B cell (primary cell): ENCODE results near the gene RMDN2. TPM values are rescaled to one million over a fixed set of nuclear protein-coding genes. Genes with fewer than 3 reads are reported as not detected.

Experiments
- ATAC-seq: fragments of 200-7000 bp; cut with Tn5 transposase; one replicate; pipeline ENCODE4 v1.10.0; 2021; ENCODE audit warnings: low read depth, mild to moderate bottlenecking, moderate number of reproducible peaks, moderate library complexity
- CTCF ChIA-PET: fragments of 350-600 bp; sonication (Branson Sonifier 250); formaldehyde crosslinking; loops from one replicate; lab custom pipeline; 2021; ENCODE audit warnings: antibody characterized with exemption, inconsistent platforms; lab: Charles Lee
- POLR2A ChIA-PET: fragments of 350-600 bp; sonication (Branson Sonifier 250); formaldehyde crosslinking; loops from one replicate; lab custom pipeline; 2021; ENCODE audit warnings: antibody characterized with exemption; lab: Charles Lee
- DNase-seq: peaks from one replicate; pipeline ENCODE4 v3.0.0; 2013
- H2AFZ ChIP-seq: 2 replicates; pipeline ENCODE4 v1.6.1; 2012; ENCODE audit warnings: mild to moderate bottlenecking, low read depth, low read length; ENCODE audit not compliant: insufficient read depth, poor library complexity, severe bottlenecking
- H3K27ac ChIP-seq, 2 donors: 1 replicate in 1 of 2; 2 replicates in 1 of 2; pipeline ENCODE4 v1.5.1; 2012 to 2013; ENCODE audit warnings: low read length in 2 of 2, mild to moderate bottlenecking in 2 of 2, moderate library complexity in 1 of 2
- H3K27me3 ChIP-seq, 4 experiments: fragments of 200-600 bp in 1 of 4; sonication (generic) in 1 of 4; replicated peaks in 1 of 4; 1 replicate in 2 of 4; 2 replicates in 2 of 4; pipeline versions ENCODE4 v1.6.1 to v1.7.0; 2013 to 2016; ENCODE audit warnings: low read length in 3 of 4, mild to moderate bottlenecking in 2 of 4, mixed read lengths in 1 of 4, moderate library complexity in 1 of 4; ENCODE audit not compliant: insufficient read depth in 4 of 4, control insufficient read depth in 3 of 4; ENCODE audit errors: control extremely low read depth in 1 of 4
- H3K36me3 ChIP-seq, 2 experiments: replicated peaks in 1 of 2; 1 replicate in 1 of 2; 2 replicates in 1 of 2; pipeline versions ENCODE4 v1.6.1 to v1.7.1; 2013; ENCODE audit warnings: low read length in 1 of 2; ENCODE audit not compliant: insufficient read depth in 2 of 2, control insufficient read depth in 1 of 2; ENCODE audit errors: control extremely low read depth in 1 of 2, extremely low read depth in 1 of 2
- H3K4me1 ChIP-seq, 2 donors: fragments of 200-600 bp in 1 of 2; sonication (generic) in 1 of 2; 1 replicate in 1 of 2; 2 replicates in 1 of 2; pipeline versions ENCODE4 v1.5.1 to v1.6.1; 2013 to 2017; ENCODE audit warnings: low read length in 2 of 2; ENCODE audit not compliant: control insufficient read depth in 2 of 2, insufficient read depth in 2 of 2
- H3K4me2 ChIP-seq: replicated peaks from 2 replicates; pipeline ENCODE3; 2012; ENCODE audit warnings: mild to moderate bottlenecking, low read depth, low read length; ENCODE audit not compliant: poor library complexity, severe bottlenecking
- H3K4me3 ChIP-seq, 5 experiments: fragments of 200-600 bp in 1 of 5; sonication (generic) in 1 of 5; 1 replicate in 3 of 5; 2 replicates in 2 of 5; pipeline versions ENCODE4 v1.5.1 to v1.7.0; 2011 to 2016; ENCODE audit warnings: low read length in 4 of 5, mild to moderate bottlenecking in 4 of 5, low read depth in 2 of 5, control low read depth in 1 of 5, moderate library complexity in 1 of 5; ENCODE audit not compliant: insufficient read depth in 1 of 5; ENCODE audit errors: control extremely low read depth in 1 of 5, extremely low read depth in 1 of 5
- H3K79me2 ChIP-seq: fragments of 200-600 bp; sonication (generic); one replicate; pipeline ENCODE4 v1.6.0; 2016; ENCODE audit warnings: low read length; ENCODE audit not compliant: control insufficient read depth, insufficient read depth
- H3K9ac ChIP-seq: fragments of 200-600 bp; sonication (generic); 2 replicates; pipeline ENCODE4 v1.6.1; 2017; ENCODE audit warnings: mild to moderate bottlenecking, low read length, moderate library complexity
- H3K9me3 ChIP-seq, 3 donors: one replicate each; pipeline versions ENCODE4 v1.6.1 to v1.7.1; 2013; ENCODE audit warnings: low read length in 2 of 3; ENCODE audit not compliant: control insufficient read depth in 2 of 3, insufficient read depth in 1 of 3; ENCODE audit errors: control extremely low read depth in 1 of 3
- H4K20me1 ChIP-seq: 2 replicates; pipeline ENCODE4 v1.6.0; 2012; ENCODE audit warnings: mild to moderate bottlenecking, low read length; ENCODE audit not compliant: insufficient read depth, control insufficient read depth, poor library complexity, severe bottlenecking
- H3K27ac Mint-ChIP-seq: one replicate; pipeline ENCODE4 v1.8.0; 2021; ENCODE audit warnings: mixed read lengths
- H3K27me3 Mint-ChIP-seq: one replicate; pipeline ENCODE4 v1.8.0; 2021; ENCODE audit warnings: mixed read lengths
- H3K4me1 Mint-ChIP-seq: one replicate; pipeline ENCODE4 v1.8.0; 2021; ENCODE audit warnings: mixed read lengths
- H3K4me3 Mint-ChIP-seq: one replicate; pipeline ENCODE4 v1.8.0; 2021; ENCODE audit warnings: mixed read lengths
- H3K9me3 Mint-ChIP-seq: one replicate; pipeline ENCODE4 v1.8.0; 2022; ENCODE audit warnings: mixed read lengths; ENCODE audit not compliant: insufficient read depth
- EZH2 ChIP-seq: IDR thresholded peaks from 2 replicates; pipeline ENCODE4 v1.6.1; 2012; ENCODE audit warnings: borderline replicate concordance, low read depth, mild to moderate bottlenecking, moderate library complexity, low read length; ENCODE audit not compliant: insufficient read depth, poor library complexity, severe bottlenecking
- WGBS: methylation state at CpG from one replicate; pipeline ENCODE4 v1.1.5; 2013; ENCODE audit warnings: missing lambda C conversion rate; ENCODE audit not compliant: insufficient coverage; 5-methylcytosine and 5-hydroxymethylcytosine counted together
- intact Hi-C: fragments of 100-400 bp; cut with micrococcal nuclease; formaldehyde crosslinking; loops from one replicate; pipeline ENCODE4 v1.10.0; 2022
- polyA plus RNA-seq: library from polyadenylated mRNA; depleted of rRNA; stranded (reverse); fragments of >200 nt; gene quantifications from 2 replicates; pipeline ENCODE4 v1.2.3, GENCODE V29; 2012
- total RNA-seq, 2 donors: library from RNA; stranded (reverse); fragments of 120-200 nt in 1 of 2; gene quantifications; 1 replicate in 1 of 2; 2 replicates in 1 of 2; pipeline versions ENCODE4 v1.2.3 to v1.2.4, GENCODE V29; 2013 to 2022
- TF ChIP-seq, protein P1 (sequence below): fragments of 200-600 bp; IDR thresholded peaks from one replicate; pipeline ENCODE4 v1.8.0; 2022; ENCODE audit warnings: antibody characterized with exemption, mild to moderate bottlenecking

The RMDN2 gene
- total and polyA plus RNA-seq, 2 donors (not counting 1 experiment from before 2014, with no cell fraction given): 6.4 to 6.6 TPM

- Histone ChIP-seq H3K9me3 (no peaks in the 10 kb centered on the region), H3K27ac (no peak overlapping the region), H3K4me2 (no peak overlapping the region), H3K27me3 (no peaks in the 10 kb centered on the region), H3K4me1 (no peaks in the 10 kb centered on the region), H2AFZ (no peak overlapping the region), H3K4me3 (no peak overlapping the region), H4K20me1 (no peaks in the 10 kb centered on the region), H3K9ac (no peak overlapping the region), H3K36me3 (no peaks in the 10 kb centered on the region), H3K79me2 (no peaks in the 10 kb centered on the region)
- DNase-seq (no peak), ATAC-seq (no peak)
- intact Hi-C loops: no loop called here
- ChIA-PET POLR2A (no interaction called here), CTCF (interaction anchor here (0.6 to 1.2 kb wide), 2 partner anchors 164 to 1281 kb away, joined by 3 read pairs; no protein-coding TSS in a partner anchor)
- Mint-ChIP-seq H3K27me3 (peaks cover 19% of the 10 kb centered on the region), H3K4me3 (no peak overlapping the region), H3K9me3 (no peaks in the 10 kb centered on the region), H3K27ac (no peak overlapping the region), H3K4me1 (peaks cover 6% of the 10 kb centered on the region)
- WGBS: 78% methylated on average over 2 of the region's 5 CpGs
- TF ChIP-seq EZH2: no peak
- TF ChIP-seq, protein P1, sequence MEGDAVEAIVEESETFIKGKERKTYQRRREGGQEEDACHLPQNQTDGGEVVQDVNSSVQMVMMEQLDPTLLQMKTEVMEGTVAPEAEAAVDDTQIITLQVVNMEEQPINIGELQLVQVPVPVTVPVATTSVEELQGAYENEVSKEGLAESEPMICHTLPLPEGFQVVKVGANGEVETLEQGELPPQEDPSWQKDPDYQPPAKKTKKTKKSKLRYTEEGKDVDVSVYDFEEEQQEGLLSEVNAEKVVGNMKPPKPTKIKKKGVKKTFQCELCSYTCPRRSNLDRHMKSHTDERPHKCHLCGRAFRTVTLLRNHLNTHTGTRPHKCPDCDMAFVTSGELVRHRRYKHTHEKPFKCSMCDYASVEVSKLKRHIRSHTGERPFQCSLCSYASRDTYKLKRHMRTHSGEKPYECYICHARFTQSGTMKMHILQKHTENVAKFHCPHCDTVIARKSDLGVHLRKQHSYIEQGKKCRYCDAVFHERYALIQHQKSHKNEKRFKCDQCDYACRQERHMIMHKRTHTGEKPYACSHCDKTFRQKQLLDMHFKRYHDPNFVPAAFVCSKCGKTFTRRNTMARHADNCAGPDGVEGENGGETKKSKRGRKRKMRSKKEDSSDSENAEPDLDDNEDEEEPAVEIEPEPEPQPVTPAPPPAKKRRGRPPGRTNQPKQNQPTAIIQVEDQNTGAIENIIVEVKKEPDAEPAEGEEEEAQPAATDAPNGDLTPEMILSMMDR: no peak
Observed at GRCh38 chr2:38060236-38061018, 135.3 kb downstream of the RMDN2 start.

DNA sequence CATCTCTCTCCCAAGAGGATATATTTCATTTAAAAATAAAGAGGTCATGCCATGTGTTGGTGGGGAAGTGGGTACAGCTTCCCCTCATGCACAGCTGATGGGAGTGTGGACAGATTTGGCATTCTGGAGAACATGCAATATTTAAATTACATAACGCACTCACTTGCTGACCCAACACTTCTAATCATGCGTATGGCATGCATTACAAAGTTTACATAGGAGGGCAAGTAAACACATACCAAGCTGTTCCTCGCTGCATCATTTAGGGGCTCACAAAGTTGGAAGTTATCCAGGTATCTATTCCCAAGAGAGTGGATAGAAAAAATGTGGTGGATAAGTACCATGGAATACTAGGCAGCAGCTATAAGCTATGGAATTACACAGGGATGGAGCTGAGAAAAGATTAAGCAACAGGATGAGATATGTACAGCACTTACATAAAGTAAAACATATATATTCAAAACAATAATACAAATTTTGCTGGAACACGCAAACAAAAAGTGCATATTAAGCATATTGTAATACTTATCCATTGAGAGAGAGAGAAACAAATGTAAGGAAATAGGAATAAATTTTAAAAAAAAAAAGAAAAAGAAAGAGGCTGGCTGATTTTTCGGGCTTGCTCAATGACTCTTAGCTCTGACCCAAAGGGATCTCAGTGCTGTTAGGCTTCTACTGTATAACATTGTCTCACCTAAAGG, 139.9 kb downstream of the RMDN2 start:
- no peaks in the 10 kb centered on the region for H3K4me1 ChIP-seq
- H3K79me2 ChIP-seq: no peaks in the 10 kb centered on the region
- no peak overlapping the region for H3K27ac Mint-ChIP-seq
- no peaks in the 10 kb centered on the region for H4K20me1 ChIP-seq
- ATAC-seq: no peak
- TF ChIP-seq EZH2: no peak
- TF ChIP-seq, protein P1: no peak
- no peaks in the 10 kb centered on the region for H3K4me1 Mint-ChIP-seq
- no peaks in the 10 kb centered on the region for H3K36me3 ChIP-seq
- WGBS: 86% methylated on average over 1 of the region's 5 CpGs
- H3K9me3 Mint-ChIP-seq: no peaks in the 10 kb centered on the region
- H3K9me3 ChIP-seq: no peaks in the 10 kb centered on the region
- H2AFZ ChIP-seq: no peak overlapping the region
- DNase-seq: no peak
- no peak overlapping the region for H3K27ac ChIP-seq
- H3K4me3 ChIP-seq: no peak overlapping the region
- H3K27me3 Mint-ChIP-seq: peaks cover 9% of the 10 kb centered on the region
- no peak overlapping the region for H3K9ac ChIP-seq
- ChIA-PET CTCF (no interaction called here), POLR2A (no interaction called here)
- H3K4me2 ChIP-seq: no peak overlapping the region
- no peak overlapping the region for H3K4me3 Mint-ChIP-seq
- H3K27me3 ChIP-seq: no peaks in the 10 kb centered on the region
- intact Hi-C loops: no loop called here
